AG10803 (cell line): ENCODE data around the gene SLC30A4.

Experiments
- DNase-seq: peaks from one replicate; pipeline ENCODE4 v3.0.0; 2010; ENCODE audit warnings: low read depth
- H3K4me3 ChIP-seq: 2 replicates; pipeline ENCODE4 v1.5.1; 2011; ENCODE audit warnings: mild to moderate bottlenecking, low read length, control low read depth
- TF ChIP-seq, protein P1 (sequence below): conservative IDR thresholded peaks from 2 replicates; pipeline ENCODE4 v1.5.1; 2011; ENCODE audit warnings: mild to moderate bottlenecking, low read length, control low read depth, inconsistent platforms

SLC30A4 gene

DNA sequence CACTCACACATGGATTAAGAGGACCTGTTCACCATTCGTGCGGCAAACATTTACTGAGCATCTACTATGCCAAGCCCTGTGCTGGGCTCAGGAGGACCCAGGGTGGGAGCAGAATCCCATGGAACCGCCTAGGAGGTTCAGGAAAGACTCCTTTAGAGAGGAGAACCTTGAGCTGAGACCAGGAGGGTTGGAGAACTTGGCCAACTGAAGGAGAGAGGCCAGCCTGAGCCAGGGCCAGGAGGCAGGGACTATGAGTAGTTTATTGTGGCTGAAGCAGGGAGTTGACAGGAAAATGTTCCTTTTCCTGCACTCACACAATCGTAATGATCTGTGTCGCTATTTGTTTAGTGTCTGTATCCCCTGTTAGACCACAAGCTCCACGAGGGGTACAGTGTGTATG, 71.3 kb downstream of the SLC30A4 start:
- TF ChIP-seq, protein P1, sequence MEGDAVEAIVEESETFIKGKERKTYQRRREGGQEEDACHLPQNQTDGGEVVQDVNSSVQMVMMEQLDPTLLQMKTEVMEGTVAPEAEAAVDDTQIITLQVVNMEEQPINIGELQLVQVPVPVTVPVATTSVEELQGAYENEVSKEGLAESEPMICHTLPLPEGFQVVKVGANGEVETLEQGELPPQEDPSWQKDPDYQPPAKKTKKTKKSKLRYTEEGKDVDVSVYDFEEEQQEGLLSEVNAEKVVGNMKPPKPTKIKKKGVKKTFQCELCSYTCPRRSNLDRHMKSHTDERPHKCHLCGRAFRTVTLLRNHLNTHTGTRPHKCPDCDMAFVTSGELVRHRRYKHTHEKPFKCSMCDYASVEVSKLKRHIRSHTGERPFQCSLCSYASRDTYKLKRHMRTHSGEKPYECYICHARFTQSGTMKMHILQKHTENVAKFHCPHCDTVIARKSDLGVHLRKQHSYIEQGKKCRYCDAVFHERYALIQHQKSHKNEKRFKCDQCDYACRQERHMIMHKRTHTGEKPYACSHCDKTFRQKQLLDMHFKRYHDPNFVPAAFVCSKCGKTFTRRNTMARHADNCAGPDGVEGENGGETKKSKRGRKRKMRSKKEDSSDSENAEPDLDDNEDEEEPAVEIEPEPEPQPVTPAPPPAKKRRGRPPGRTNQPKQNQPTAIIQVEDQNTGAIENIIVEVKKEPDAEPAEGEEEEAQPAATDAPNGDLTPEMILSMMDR: no peak
- H3K4me3 ChIP-seq: no peak overlapping the region
- DNase-seq: no peak

DNA sequence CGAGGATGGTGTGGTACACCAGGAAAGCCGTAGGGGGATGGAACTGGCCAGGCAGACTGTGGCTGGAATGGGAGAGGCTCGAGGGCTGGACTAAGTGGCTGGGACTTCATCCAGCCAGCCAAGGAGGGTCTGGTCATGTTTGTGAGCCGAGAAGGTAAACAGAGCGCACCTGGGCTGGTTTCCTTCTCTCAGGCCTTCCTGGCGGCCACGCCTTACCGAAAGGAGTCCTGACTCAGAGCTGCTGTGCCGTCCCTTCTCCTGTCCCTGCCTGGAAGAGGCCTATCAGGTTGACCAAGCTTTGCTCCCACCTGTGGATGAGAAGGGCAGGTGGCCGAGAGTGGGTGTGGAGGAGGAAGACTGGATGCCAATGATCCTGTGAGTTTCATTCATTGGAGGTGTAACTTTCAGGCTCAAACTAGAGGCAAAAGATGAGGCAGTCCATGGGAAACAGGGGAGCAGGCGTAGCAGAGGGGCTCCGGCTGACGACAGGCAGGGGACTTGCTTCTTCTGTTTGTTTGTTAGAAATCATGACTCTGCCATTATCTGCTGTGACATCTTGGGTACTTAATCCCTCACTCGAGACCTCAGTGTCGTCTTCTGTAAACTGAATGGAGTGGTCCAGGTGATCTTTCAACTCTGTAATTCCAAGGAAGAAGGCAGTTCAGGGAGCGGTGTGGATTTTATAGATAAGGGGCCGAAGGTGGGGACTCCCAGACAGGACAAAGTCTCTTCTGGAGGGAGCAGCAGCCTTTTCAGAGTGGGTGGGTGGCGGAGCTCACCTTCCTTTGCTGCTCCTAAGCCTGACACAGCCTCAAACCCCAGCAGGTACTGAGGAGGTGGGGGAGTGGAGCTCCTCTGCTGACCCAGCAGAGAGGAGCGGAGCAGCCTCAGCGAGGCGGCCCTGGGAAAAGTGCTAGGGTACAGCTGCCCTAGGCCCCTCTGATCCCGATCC, 72.4 kb downstream of the SLC30A4 start:
- no peak for DNase-seq
- H3K4me3 ChIP-seq: no peak overlapping the region
- TF ChIP-seq, protein P1: no peak

DNA sequence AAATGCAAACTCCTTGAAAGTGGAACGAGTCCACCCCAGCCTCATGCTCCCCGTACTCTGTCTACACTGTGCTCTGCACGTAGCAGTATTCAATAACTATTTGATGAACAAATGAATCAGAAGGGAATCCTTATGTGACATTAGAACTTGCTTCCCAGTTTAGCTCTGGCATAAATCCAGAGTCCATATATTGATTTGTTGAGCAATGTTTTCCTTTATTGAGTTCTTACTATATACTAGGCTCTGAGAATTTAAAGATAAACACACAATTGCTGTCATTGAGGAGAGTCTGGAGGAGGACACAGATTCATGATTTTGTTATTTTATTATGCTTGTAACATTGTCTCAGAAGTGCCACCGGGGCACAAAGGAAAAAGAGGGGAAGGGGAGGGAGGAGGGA, 73.2 kb downstream of the SLC30A4 start:
- no peak overlapping the region for H3K4me3 ChIP-seq
- no peak for DNase-seq
- TF ChIP-seq, protein P1: no peak

DNA sequence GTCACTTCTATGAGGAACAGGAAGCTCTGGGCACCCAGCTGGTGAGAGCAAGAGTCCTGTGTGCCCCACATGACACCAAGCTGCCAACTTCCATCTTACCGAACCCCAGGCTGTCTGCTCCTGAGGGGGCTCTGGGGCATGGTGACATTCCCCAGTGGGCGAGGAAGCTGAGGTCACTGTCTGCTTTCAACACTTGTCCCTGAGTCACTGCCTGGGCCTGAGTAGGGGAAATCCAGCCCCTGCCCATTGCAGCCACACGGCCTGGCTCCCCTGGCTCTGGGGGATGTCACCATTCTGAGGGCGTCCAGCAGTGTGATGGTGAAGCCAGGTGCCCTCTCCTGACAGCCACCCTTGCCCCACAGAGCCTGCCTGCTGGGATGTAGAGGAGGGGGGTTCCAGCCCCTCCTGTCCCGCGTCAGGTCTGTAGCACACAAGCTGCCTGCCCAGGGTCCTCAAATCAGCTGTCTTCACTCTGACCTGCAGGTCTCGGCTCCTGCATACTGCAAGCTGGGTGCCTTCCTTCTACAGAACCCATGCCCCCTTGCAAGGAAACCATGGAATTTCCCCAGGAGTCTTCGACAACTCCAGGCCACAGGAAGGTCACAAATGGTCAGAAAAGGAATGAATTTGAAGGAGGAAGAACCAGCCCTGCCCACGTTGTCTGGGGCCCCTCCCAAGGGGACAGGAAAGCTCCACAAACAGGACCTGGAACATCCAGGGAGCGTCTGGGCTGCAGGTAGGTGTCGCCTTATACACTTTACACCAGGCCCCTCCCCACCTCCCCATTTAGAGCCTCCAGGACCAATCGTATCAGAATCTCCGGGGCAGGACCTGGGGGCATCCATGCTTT, 74.3 kb downstream of the SLC30A4 start:
- no peak for DNase-seq
- TF ChIP-seq, protein P1: no peak
- no peak overlapping the region for H3K4me3 ChIP-seq

DNA sequence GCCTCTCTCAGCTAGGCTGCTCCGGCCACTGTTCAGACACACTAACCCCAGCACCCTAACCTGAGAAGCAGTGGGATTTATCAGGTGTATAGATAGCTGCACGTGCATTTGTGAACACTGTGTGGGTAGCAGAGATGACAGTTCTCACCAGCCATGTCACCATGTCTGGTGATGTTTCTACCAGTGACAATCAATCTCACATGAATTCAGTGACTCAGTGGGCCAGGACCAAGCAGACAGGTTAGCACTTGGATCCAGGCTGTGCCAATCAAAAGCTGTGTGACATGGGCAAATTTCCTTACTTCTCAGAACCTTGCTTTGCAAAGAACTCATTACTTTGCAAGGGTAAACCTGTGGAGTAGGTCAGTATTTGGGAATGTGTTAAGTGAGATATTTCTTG, 78.9 kb downstream of the SLC30A4 start:
- no peak overlapping the region for H3K4me3 ChIP-seq
- TF ChIP-seq, protein P1: no peak
- no peak for DNase-seq

DNA sequence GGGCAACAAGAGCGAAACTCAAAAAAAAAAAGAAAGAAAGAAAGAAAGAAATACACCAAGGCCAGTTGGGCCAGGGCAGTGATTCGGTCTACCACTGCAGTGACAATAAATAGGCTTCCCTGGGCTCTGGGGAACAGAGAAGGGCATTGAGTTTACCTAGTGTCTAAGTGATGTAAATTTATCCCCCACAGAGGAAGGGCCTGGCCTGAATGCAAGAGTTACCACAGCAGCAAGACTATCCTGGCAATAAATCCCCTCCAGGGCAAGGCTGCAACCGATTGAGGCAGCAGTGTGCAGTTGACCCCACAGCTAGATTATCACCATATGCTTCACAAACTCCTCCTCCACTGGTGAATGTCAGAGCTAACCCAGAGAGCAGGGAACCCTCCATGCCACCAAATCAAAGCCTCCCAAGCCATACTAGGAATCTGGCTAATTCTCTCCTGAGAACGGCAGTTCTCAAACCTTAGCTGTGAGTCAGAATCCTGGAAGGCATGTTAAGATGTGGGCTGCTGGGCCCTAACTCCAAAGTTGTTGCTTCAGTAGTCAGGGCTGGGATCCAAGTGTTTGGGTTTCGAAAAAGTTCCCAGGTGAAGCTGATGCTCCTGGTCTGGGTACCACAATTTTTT, 79.9 kb downstream of the SLC30A4 start:
- H3K4me3 ChIP-seq: no peak overlapping the region
- TF ChIP-seq, protein P1: 0 out of 2 replicates have a peak, but pooled peaks have one; percentile 15
- DNase-seq: peak; percentile 86
